ENCODE results near the gene RETREG1.
"Not testable (repeated sequence)": the region's sequence is repeated elsewhere in the genome, so short reads cannot be mapped to it uniquely, and the experiment has no call there.

RETREG1 gene

GRCh38 chr5:16616536-16617273 is at the start of gene RETREG1:
RETREG1 (minus strand) TSS chr5:16616997; CDS start chr5:16616971, 26 bp downstream.
- no peak for FAIRE-seq

DNA sequence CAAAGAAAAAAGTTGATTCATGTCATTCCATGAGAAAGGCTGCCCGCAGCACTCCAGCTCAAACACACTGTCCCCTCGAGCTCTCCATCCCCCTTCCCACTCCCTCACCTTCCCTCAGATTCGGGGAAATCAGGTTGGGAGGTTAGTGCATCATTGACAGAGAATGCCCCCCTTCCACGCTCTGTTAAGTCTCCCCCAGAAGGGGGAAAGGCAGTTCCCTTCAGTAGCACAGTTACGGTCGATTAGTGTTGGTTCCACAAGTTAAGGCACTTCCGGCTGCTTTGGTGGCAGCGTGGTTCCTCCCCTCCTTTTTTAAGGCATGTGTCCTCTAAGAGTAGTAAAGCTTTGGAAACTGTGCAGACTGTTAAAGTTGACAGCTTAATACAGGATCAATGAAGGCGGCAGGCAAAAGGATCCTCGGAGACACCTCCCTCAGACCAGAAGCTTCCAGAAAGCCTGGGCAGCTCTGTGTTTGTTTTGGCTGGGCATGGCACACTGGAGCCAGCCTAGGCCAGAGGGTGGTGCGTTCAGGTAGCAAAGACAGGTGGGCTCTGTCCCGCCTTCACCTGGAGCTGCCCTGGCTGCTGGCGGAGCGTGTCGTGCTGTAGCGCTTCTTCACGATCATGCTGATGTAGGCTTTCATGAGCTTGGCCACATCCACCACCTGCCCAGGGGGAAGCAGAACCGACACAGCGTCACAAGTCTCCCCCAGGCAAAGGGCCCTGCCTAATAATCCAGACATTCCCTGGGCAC is 49.5 kb upstream of the RETREG1 start:
- FAIRE-seq, result no peak

- no peak for FAIRE-seq
Observed at GRCh38 chr5:16665601-16666000, 48.8 kb upstream of the RETREG1 start.

DNA sequence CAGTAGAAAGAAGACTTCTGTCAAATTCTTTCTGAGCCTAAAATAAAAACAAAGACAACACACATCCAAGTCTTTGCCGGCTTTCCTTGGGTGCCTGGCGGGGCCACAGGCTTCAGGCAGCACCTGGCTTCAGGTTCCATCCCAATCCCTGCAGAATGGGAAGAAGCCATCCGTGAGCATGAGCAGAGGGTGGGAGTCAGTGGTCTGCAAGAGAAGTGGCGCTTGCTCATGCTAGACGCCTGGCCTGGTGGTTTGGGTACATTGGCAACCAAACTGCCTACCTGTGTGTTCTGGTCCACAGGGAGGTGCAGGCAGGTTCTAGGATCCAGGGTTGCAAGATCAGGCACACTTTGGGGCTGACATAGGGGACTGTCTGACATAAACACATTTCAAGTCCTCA is 47.6 kb upstream of the RETREG1 start:
- no peak for FAIRE-seq

- no peak for FAIRE-seq
Observed at GRCh38 chr5:16663840-16664239, 47.0 kb upstream of the RETREG1 start.

- FAIRE-seq, result no peak
Observed at GRCh38 chr5:16661713-16662112, 44.9 kb upstream of the RETREG1 start.

GRCh38 chr5:16660982-16661381 is 44.2 kb upstream of the RETREG1 start:
- FAIRE-seq, result no peak

- no peak for FAIRE-seq
Observed at GRCh38 chr5:16659536-16659935, 42.7 kb upstream of the RETREG1 start.

GRCh38 chr5:16656561-16657191 is 39.9 kb upstream of the RETREG1 start:
- FAIRE-seq, result no peak

- no peak for FAIRE-seq
Observed at GRCh38 chr5:16654647-16655334, 38.0 kb upstream of the RETREG1 start.

GRCh38 chr5:16648739-16649138 is 31.9 kb upstream of the RETREG1 start:
- FAIRE-seq, result not testable (repeated sequence)

DNA sequence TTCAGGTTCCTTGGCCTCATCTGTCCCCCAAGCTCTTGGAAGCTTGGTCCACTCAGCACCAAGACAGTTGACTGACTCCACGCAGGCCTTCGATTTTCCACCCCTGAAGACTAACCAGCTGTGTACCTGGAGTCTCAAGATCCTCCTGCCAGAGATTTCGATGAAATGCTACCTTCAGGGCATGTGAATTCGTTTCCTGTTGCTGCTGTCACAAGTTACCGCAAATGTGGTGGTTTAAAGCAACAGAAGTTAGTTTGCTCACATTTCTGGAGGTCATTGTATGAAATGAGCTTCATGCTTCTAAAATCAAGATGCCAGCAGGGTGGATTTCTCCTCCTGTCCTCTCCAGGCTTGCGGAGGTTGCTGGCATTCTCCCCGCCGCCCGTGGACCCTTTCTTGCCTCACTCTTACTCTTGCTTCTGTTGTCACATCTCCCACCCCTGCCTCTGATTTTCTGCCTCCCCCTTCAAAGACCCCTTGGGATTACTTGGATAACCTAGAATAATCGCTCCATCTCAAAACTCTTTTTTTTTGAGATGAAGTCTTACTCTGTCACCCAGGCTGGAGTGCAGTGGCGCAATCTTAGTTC is 27.6 kb upstream of the RETREG1 start:
- no peak for FAIRE-seq

GRCh38 chr5:16642867-16643266 is 26.1 kb upstream of the RETREG1 start:
- no peak for FAIRE-seq

DNA sequence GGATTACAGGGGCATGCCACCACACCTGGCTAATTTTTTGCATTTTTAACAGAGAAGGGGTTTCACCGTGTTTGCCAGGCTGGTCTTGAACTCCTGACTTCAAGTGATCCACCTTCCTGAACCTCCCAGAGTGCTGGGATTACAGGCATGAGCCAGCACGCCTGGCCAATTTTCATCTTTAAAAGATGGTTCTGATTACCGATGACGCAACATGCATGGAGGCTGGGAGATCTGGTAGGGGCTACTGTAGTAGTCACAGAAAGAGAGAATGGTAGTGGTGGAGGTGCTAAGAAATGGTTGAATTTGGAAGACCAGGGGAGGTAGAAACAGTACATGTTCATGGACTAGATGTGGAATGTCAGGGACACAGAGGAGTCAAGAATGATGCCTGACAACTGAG is 22.4 kb upstream of the RETREG1 start:
- no peak for FAIRE-seq

DNA sequence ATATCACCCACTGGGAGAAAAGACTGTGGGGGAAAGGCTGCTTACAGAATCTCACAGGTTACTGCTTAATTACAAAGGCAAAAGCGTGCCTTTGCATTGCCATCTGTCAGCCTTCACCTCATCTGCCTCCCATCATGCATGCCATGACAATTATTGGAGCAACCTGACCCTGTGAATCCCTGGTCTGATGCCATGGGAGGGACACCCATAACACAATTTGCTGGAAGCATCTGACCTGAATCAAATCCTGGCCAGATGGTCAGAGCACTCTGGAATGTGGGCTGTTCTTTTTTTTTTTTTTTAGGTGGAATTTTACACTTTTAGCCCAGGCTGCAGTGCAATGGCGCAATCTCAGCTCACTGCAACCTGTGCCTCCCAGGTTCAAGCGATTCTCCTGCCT is 11.6 kb upstream of the RETREG1 start:
- FAIRE-seq, result no peak

DNA sequence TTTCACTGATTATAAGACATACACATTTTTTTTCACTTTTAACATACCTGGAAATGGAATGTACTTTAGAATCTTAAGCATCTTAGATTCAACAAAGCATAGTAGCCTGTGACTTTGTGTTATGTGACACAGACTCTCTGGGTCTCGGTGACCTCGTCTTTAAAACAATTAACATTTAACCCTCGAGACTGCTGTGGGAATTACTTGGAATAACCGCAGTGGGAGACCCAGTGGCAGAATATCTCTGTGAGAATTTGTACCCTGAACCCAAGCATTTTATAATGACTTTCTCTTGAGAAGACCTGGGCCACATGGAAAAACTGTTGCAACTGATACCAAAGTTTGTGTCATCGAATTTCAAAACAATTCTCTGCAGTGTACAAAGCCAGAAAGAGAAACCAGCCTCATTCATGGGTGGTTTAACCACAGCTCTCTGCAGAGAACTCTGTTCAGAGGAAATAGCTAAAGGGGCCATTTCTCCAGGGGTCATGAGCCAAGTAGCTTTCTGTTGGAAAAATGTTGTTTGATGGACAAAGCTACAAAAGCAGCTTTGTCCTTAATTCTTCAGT is 10.0 kb upstream of the RETREG1 start:
- no peak for FAIRE-seq

DNA sequence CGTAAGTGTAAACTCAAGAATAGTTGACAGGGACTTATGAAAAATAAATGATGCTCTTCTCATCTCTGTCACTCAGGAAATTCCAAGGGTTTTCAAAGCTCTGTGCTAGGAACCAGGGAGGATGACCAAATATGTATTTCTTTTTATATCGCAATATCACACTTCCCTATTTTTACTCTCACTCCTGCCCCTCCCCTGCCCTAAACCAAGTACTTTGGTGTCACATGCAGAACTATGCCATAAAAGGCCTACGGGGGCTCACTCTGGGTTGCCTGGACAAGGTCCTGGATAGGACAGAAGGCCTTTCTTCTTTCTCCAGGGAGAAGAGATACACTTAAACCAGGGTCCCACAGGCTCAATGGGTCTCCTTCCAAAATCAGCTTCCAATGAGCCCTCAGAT is 8.3 kb upstream of the RETREG1 start:
- FAIRE-seq, result no peak

DNA sequence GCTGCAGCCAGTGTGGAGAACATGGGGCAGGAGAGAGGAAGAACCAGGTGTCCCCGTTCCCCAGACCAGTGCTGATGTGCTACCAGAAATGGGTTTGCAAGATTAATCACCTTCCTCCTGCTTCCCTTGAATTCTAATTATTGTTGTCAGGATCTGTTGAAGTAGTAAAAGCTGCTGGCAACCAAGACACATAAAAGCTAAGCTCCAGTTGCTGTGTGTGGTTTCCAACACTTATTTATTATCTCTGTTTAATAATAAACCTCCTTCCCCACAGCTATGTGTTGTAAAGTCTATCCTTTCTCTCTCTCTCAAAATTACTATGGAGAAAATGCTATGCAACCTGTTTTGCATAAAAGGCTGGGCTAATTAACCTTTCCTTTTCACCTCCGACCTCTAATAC is 2.3 kb upstream of the RETREG1 start:
- no peak for FAIRE-seq

- no peak for FAIRE-seq
Observed at GRCh38 chr5:16618138-16618897, 1.5 kb upstream of the RETREG1 start.

- FAIRE-seq, result no peak
Observed at GRCh38 chr5:16617274-16617968, 624 bp upstream of the RETREG1 start.

All from TTC549 (cell line).